Measurements from ENCODE around the gene KCNK5.

Gene KCNK5

DNA sequence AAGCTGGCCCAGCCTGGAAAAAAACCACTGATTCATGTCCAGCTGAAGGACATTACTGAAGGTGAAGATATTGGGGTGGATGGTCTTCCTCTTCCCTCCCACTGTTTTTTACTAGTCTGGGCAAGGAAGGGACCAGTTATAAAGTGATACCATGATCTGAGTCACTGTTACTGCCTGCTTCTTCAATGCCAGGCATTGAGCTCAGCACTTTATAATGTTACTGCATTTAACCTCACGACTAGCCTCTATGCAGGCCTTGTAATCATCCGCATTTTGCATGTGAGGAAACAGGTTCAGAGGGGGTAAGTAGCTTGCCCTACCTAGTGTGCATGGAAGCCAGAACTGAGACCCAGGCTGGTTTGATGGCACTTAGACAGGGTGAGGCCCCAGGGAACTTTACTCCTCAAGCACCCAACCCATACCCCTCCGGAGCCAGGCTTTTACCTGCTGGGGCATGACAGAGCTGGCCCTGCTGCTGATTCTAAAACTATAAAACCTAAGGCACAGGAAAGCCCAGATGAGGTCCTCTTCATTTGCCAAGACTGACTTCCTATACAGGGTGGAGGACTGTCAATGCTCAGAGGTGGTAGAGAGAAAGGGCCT lies 11.0 kb upstream of the KCNK5 start:
- no peak for DNase-seq (ENCODE audit: low read depth)

DNA sequence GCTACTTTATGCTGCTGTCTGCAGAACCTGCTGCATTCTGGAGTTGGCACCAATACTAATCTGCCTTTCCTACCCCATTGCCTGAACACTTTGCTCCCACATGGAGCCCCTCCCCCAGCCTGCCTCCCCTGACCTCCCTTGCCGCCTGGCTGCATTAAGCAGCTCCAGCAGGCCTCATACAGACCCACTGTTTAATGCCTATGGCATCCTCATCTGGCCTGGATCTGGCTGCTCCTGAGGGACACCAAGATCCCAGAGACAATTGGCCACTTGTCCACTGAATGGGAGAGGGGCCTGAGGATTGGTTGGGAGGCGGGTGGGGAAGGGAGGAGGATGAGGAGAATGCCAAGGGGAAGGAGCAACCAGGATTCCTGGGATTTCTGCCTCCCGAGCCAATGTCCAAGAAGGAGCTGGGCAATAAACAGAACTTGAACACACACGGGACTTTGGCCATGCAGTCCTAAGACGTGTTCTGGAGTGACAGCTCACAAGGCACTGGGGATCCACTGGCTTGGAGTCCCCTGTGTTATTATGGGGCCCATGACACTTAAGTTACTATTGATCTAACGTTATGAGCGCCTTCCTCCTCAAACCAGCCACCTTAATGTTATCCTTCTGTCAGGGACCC lies 10.4 kb upstream of the KCNK5 start:
- DNase-seq (ENCODE audit: low read depth) = no peak

DNA sequence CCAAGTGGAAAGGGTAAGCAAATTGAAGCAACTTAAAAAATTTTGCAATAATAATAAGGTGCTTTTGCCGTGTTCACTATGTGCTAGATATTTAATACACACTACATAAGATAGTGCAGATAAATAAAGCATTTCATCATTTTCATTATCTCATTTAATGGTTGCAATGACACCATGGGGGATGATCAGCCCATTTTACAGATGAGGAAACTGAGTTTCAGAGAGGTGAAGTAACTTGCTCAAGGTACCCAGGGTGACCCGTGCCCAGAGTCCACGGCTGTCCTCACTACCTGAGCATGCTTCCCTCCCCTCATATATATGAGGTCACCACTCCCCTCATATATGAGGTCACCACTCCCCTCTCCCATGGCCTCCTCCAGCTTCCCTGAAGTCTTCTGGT lies 7.5 kb upstream of the KCNK5 start:
- no peak for DNase-seq (ENCODE audit: low read depth)

DNA sequence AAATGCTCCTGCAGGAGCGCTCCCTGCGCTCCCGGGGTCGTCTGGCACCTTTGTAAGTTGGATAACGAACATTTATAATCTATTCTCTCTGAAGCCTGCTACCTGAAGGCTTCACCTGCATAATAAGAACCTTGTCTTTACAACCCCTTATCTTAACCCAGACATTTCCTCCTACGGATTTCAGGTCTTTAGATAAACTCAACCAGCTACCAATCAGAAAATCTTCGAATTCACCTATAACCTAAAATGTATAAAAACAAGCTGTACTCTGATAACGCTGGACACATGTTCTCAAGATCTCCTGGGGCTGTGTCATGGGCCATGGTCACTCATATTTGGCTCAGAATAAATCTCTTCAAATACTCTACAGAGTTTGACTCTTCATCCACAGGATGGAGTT lies 4.1 kb upstream of the KCNK5 start:
- DNase-seq (ENCODE audit: low read depth) = no peak

DNA sequence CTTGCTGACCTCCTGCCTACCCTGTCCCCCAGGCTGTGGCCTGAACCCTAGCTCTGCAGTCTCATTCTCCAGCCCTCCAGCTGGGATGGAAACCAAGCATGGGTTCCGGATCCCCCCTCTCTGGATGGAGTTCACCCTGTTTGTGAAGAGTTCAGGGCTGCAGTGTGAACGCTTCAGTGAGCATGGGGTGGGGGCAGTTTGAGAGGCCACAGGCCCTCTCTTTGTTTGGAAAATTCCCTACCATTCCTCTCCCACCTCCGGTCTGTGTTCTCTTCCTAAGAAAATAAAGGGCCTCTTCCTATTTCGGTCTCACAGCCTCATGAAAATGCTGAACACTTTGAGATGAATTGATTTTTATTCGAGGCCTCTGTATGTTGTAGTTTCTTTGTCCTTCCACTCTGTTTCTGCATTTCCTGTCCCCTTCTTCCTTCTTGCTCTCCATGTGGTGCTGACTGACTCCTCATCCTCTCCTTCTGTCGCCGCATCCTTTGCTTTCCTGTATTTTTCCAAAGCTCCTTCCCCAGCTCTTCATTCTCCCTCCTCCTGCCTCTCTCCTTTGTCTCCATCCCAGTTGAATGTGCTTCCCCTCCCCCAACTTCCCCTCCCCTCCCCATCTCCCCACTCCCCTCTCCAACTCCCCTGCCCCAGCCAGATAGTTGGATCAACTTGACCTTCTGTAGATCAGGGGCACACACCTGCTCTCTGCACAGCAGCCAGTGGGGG lies 2.4 kb upstream of the KCNK5 start:
- no peak for DNase-seq (ENCODE audit: low read depth)

DNA sequence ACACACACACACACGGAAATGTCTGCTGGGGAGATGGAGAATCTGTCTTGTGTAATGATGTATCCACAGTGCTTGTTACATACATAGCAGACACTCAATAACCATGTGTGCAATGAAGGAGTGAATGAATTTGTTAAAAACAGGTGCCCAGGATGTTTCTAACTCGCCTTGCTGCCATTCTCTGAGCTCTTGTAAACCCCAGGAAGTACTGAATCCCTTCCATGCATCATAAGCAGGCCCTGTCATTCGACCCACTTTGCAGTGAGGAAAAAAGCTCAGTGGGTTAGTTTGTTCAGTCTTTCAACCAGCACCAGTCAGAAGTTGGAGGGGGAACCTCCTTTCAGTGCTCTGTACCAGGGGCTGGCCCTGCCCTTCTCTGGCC lies 1.4 kb upstream of the KCNK5 start:
- no peak for DNase-seq (ENCODE audit: low read depth)

DNA sequence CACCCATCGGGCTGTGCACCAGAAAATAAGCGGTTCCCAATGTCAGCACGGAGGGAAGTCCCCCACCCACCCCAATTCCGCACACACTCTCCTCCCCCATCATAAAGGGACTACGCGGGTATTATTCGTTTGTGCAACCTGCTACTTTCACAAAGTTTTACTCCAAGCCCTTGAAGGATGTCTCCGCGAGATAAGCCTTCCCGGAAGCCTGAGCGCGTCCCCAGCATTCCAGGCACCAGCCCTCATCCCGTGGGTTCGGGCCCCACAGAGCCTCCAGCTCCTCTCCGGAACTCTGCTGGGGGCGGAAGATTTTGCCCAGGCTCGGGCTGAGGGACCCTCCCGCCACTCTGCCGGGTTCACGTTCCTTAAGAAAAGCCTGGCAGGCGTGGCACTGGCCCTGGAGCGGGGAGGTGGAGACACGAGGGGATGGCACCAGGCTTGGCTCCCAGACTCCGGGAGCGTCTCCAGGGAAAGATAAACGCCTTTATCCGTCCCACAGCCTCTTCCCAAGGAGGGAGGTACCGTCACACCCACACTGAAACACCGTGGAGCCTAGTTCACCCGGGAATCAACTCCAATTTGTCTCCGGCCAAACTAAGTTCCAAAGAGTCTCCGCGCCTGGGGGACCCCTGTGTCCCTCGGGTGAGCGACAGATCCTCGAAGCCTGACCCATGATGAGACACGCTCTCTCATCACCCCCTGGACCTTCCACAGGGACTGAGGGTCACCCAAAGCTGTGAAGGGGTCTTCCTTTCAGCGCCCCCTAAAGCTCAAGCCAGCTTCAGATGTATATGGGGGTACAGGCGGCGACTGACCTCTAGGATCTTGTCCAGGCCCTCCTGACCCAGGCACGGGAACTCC lies 934 bp downstream of the KCNK5 start:
- DNase-seq (ENCODE audit: low read depth) = peak; percentile 27

DNA sequence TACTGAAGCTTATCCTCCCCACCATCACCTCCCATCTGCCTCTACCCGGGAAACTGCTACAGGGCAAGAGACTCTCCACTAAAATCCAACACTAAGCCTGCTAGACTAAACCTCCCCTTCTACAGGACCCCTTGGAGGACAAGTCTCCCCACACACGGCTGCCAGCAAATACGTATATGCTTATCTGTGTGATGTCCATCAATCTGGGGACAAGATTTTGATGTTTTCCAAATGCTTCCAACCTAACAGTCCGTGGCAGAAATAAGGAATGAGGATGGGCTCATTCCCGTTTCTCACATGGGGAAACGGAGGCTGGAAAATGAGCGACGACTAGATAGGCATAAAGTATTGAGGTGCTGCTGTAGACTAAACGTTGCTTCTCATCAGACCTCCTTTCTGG lies 1.8 kb downstream of the KCNK5 start:
- DNase-seq (ENCODE audit: low read depth) = no peak

DNA sequence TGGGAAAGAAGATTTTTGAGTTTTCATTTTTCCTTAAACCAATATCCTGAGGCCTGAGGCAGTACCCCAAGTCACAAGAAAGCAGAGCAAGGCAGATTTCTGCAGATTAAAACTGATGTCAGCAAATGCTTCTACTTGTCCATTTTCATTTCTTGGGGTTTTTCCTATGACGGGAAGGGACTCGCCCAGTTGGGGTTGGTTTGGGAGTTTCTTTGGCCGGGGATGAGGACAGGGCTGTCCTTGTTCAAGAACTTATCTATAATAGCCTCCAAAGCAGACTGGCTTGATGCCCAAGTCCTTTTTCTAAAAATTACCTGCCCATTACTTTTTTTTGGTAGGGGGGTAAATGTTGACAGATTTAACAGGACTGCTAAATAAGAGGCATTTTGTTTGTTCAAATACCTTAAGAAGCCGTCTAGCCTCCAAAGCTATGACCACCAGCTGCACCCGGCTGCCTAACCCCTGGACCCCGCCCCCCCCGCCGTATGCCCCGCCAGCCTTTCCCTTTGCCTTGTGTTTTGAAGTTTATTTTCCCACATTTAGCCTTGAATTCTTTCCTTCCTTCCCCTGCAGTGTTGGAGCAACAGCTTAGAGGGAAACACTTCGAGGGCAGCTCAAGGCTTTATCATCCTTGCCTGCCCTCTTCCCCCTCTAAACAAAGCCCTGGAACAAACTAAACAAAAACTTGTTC lies 2.5 kb downstream of the KCNK5 start:
- DNase-seq (ENCODE audit: low read depth) = no peak

DNA sequence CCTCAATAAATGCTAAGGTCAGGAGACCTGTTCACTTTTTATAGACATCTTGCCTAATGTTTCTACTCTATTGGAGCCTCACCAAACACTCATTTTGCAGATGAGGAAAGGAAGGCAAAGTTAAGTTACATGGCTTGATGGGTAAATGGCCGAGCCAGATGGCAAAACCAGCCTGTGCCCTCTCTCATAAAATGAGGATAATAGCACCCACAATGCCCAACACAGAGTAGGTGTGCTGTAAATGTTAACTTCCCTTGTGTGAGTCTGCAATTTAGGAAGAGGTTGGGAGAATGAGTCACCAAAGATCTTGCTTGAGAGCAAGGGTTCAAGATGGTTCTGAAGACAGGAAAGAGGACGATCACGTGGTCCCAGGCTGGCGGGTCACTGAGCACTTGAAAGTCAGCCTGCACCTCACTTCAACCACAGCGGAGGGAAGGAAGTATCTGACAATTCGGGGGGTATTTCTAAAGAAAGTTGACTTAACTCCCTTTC lies 3.3 kb downstream of the KCNK5 start:
- DNase-seq (ENCODE audit: low read depth) = peak; percentile 47

DNA sequence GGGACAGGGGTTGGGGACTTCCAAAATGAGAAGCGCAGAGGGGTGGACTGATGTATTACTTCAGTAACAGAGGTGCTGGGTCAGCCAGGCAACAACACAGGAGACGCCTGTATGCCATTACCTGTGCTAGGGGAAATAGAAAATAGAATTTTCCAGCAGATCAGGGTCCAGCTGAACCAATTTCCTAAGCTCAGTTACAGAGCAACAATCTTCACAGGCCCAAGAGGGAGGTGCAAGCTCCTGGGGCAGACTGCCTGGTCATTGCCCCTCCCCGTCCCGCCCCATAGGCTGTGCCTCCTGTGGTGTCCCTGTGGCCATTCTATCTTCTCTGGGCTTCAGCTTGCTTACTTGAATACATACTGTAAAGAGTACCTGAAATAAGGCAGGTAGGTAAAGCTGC lies 3.7 kb downstream of the KCNK5 start:
- DNase-seq (ENCODE audit: low read depth) = no peak

DNA sequence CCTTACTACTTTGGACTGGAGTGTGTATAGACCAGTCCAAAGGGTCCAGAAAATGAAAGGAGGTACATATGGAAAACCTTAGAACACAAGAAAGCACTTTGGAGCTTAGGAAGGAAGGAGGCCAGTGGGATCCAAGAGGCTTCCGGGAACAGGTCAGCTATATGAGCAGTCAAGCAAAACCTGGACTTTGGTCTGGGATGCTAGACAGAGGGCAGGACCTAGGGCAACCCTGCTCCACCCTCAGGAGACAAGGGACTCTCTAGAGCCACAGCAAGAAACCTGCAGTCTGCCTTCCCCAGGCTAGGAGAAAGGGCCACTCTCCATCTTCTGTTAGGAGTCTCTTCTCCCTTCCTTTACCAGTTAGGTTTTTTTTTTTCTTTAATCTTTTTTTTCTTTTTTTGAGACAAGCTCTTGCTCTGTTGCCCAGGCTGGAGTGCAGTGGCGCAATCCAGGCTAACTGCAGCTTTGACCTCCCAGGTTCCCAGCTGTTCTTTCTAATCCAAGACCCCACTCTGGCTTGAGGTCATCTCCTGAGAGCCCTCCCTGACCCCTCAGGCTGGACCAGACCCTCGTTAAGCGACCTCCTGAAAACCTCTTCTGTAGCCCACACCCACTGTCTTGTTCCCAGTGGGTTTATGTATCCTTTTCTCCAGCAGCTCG lies 4.6 kb downstream of the KCNK5 start:
- no peak for DNase-seq (ENCODE audit: low read depth)

DNA sequence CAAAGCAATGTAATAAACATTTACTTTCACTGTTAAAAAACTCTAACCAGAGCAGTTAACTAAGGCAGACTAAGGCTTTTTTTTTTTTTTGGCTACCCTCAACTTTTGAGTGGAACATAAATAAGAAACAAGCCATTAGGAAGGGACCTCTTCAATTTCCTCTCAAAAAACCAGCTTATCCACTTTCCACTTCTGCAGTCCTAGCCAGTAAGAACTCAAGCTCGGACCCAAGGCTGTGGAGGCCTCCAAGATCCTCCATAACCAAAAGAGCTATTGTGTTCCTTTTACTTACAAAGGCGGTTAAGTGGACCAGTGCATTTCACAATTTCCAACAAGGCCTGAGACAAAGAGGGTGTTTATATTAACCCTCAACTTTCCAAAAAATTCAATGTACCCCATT lies 5.3 kb downstream of the KCNK5 start:
- DNase-seq (ENCODE audit: low read depth) = no peak

DNA sequence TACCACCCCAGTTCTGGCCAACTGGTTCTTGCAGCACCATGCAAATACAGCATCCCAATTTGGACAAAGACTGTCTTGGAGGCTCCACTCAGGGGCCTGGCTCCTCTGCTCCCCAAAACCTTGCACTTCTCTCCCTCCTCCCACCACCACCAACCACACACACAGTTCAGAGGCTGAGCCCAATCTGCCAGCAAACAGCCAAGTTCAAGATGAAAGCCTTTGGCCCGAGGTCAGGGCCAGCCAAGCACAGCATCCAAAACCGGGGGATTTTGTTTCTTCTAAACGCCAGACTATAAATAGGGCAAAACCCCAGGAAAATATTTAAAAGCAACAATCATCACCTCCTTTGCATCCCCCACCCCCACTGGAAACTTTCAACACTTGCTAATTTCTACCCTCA lies 5.7 kb downstream of the KCNK5 start:
- no peak for DNase-seq (ENCODE audit: low read depth)

DNA sequence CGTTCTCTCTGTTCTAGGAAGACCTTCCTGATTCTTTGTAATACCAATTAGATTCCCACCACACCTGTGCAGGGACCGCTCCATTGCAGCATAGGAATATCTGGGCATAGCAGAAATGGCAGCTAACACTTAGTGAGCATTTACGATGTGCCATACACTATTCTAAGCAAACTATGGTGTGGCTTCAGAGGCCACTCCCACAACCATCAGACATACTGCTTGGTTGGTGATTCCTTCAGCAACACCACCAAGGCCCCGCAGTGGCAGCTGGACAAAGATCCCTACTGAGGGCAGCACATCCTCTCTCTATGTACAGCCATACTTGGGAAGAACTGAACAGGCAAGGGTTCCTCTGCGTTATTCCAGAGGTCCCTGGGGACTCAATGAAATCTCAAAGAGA lies 6.2 kb downstream of the KCNK5 start:
- DNase-seq (ENCODE audit: low read depth) = no peak

DNA sequence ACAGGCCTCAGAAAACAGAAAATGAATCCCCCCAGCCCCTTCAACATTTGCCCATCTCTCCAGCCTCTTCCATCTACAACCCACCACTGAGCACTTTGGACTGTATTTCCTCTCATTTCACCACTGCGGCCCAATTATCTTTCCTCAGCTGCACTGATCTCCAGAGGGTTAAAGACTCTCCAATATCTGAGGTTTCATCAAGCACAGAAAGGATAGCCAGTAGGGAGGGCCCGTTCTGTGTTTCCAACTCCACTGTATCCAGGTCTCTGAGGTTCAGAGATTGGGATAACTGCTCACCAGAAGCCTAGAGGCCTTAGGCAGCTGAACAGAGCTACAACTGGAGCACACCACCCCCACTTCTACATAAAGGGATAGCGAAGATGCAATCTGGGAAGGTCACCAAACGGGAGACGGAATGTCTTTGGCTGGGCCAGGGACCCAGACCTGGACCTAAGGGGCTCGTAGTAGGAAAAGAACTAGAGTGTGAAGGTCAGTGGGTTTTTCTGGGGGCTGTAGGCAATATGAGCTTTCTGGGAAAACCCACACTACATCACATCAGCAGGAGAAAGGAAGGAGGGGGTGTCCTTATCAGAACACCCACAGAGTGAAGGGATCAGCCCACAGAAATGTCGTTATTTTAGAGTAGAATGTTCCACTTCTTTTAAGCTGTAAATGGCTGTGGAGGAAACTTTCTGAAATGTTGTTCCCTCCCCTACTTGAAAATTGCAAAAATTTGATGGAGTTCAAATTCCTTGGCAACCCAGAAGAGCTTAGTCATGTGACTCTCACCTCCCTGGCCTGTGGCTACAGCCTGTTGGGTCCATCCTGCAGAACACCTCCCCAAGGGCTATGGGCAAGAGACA lies 7.3 kb downstream of the KCNK5 start:
- DNase-seq (ENCODE audit: low read depth) = no peak

DNA sequence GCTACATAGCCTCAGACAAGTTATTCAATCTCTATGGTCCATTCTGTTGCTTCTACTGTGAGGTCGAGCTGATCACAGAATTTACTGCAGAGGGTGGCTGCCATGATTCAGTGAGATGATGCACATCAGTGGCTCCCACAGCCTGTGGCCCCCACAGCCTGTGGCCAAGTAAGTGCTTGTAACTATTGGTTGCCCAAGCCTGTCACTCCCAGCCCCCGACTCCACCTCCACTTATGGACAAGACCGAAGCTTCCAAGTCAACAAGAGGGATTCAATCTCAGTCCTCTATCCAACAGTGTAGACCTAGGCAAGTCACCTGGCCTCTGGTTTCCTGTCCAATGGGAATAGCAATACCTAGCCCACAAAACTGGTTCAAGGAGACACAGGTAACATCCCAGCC lies 8.2 kb downstream of the KCNK5 start:
- no peak for DNase-seq (ENCODE audit: low read depth)

DNA sequence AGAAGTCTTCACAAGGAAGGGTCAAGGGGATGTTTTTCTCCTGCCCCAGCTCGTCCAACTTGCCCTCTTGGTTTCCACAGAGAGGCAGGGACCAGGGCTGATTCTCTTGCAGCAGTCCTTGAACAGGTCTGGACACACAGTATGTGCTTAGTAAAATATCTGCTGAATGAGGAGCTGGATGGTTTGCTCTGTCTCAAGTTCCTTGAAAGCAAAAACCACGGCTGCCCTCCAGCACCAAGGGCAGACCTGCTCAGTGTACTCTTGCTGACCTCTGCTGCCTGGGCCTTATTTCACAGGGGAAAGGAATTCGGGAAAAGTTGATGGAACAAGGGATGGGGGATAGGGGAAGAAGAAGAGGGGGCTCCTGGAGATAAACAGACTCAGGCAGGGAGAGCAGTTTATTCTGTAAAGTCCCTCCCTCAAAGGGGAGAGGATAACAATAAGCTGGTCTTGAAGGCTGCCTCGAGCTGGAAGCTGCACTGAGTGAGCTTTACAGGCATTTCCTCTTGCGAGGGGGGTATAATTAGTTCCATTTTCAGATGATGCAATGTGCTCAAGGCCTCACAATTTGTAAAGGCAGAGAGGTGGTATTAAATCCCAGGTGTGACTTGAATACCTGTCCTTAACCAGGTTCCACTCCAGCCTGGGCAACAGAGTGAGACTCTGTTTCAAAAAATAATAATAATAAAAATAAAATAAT lies 10.3 kb downstream of the KCNK5 start:
- DNase-seq (ENCODE audit: low read depth) = no peak

DNA sequence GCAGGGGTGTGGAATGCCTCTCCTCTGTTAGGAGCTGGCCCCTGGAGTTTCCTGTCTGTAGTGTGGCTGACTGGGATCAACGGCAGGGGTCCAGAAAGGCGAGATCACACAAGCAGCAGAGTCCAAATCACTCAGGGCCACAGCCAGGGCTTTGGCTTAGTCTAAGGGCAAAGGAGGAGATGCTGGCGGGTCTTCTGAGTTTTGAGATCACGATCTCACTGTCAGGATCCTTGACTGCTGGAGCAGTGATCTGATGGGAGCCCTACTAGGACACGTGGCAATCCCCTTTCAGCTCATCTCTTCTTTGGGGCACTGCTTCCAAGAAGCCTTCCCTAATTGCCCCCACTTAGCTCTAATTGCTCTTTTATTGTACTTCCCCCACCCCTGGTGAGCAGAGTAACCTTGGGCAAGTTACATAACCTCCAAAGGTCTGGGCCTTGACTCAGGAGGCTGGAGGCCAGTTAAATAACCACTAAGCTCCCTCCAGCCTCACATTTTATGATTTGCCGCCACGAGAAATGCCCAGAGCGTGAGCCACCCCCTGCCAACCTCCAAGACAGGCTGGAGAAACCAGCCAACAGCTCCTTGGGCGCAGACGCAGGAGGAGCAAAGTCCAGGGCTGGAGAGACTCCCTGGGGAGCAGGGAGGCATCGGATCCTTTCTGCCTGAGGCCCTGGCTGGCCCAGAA lies 12.0 kb downstream of the KCNK5 start:
- no peak for DNase-seq (ENCODE audit: low read depth)

All from stimulated activated CD8-positive, alpha-beta memory T cell treated with anti-CD3 and anti-CD28 coated beads, Interleukin-4, amount 100 ng/mL, for 24 hours (primary cell).